Stimulated activated CD8-positive, alpha-beta memory T cell treated with anti-CD3 and anti-CD28 coated beads, Interleukin-4, amount 100 ng/mL, for 1 hour (primary cell): ENCODE measurements around the gene RBBP8NL.

Source experiments
- DNase-seq, 2 donors: peaks; one replicate each; pipeline ENCODE4 v3.0.0-alpha.2; 2020; ENCODE audit warnings: low read depth in 2 of 2, low spot score in 1 of 2

RBBP8NL gene

DNA sequence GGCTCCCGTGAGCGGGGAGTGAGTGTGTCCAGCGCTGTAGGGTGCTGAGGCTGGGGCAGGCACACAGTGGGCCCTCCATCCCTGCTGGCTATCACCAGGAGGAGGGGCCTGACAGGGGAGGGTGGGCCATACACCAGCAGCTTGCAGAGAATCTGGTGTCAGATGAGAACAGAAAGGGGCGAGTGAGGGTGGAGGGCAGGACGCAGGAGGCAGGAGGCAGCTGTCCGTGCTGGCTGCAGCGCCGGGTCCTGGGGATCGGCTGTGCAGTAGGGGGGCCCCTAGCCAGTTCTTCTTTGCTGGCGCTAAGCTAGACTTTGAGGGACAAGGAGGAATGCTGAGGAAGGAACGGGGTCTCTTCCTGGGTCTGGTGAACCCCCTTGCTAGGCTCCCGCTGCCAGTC is 18.7 kb downstream of the RBBP8NL start:
- no peak for DNase-seq

DNA sequence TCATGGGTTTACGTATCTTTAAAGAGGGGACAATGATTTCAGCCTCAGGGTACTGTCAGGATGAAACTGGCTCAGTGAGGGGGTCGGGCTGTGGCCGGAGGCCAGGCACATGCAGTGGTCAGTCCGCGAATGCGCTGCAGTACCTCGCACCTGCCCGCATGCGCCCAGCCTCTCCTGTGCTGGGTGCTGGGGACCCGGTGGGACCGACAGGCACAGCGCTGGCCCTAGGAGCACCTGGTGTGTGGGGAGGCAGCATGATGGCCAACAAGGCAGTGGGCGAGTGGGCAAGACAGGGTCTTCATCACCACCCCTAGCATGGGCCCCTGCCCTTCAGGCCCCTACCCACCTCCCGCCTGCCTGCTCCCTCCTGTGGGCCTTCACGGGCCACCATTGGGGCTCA is 19.3 kb downstream of the RBBP8NL start:
- no peak for DNase-seq

DNA sequence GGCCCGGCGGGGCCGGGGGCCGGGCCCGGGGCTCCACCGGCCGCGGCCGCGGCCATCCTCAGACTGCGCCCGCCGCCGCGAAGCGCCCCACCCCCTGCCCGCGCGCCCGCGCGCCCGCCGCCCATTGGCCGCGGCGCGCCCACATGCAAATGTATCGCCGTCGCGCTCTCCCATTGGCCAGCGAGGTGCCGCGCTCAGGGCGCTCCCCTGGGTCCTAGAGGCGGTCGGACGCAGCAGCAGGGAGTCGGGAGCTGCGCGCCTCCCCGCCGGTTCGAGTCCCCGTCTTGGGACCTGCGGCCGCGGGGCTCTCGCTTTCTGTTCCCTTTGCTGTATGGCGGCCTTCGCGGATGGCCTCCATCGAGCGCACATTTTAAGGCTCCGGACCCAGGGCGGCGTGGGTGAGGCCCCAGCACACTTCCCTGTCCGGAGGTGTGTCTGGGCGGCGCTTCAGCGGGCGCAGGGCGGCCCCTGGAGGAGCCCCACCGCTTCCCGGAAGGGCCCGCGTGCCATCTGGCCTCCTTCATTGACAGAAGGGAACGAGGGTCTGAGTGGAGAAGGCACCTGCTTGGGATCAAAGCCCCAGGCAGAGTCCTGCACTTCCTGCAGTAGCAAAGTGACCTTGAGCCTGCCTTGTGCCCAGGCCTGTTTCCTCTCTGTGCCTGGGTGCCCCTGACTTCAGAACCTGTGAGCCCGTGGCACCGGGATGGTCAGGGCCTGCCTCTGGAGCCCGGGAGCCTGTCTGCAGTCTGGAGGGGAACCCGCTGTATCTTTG is 19.9 kb downstream of the RBBP8NL start, which contains the start of gene CABLES2:
CABLES2 (minus strand) TSS at position 65 of the 772 bp plus-strand sequence; CDS start at position 56, 9 bp downstream.
- DNase-seq: peak; percentile 72 to 79

DNA sequence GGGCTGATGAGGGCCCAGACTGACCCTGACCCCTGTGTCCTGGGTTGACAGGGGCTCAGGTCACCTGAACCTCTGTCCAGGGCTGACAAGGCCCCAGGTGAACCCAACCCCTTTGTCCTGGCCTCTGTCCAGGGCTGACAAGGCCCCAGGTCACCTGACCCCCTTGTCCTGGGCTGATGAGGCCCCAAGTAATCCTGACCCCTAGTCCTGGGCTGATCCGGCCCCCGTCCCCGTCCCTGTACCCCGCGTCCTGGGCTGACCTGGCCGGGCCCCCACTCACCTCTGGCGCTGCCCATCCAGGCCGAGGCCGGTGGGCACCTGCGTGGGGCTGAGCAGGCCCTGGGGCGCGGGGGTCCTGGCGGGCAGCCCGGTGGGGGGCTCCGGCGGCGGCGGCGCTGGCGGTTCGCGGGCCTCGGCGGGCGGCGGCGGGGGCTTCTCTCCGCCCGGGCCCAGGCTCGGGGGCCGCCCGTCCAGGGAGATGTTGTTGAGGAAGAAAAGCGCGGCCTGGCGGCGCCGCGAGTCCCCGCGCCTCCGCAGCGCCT is 20.6 kb downstream of the RBBP8NL start:
- DNase-seq: no peak

DNA sequence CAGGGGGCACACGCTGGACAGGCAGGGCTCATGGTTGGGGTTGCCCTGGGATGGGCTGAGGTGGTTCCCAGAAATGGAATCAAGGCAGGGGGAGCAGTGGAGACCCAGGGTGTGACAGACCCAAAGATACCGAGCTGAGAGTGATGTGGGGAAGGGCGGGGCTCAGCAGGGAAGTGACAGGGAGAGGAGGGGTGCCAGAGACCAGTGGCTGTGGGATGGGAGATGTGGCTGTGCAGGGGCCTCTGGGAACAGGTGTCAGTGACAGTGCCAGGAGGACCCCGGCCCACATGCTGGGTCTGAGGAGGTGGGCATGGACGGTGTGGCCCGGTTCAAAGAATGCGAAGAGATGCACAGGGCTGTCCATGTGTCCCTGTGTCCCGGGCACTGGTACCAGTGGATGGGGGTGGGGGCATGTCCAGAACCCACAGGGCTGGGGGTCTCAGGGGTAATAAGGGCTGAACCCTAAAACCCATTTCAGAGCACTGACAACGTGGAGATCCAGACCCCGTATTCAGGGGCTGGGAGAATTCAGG is 21.3 kb downstream of the RBBP8NL start:
- DNase-seq: no peak

DNA sequence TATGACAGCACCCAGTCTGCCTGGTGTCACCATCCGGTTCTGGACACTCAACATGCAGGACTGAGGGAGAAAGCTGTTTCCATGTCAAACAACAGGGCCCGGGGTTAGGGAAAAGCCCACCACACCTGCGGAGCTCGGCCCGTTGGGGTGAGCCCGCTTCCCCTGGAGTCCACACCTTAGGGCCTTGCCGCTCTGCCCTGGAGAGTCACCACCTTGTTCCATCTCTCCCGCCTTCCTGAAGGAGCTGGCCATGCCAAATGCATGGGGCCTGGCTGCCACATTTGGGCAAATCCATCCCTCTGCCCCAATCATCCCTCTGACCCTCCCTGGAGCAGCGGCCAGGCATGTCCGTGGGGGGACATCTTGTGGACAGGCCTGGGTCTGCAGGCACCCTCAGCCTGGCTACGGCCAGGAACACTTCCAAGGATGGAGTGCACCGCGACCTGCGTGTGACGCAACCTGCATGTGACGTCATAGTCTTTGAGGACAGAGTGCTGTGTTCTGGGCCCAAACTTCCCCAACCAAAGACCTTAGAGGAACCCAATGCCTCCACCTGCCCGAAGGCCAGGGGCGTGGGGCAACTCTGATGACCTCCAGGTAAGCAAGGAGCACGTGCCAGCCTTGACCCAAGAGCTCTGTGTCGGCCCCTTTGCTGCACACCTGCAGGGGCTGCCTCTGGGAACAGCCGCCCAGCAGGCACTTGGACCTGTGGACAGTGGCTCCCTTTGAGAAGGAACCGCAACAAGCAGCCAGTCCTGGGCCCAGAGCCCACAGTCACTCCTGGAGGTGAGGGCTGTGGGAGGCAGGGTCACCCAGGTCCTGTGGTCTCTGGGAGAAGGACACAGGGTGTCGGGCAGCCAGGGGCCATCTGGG is 22.0 kb downstream of the RBBP8NL start:
- DNase-seq: no peak

DNA sequence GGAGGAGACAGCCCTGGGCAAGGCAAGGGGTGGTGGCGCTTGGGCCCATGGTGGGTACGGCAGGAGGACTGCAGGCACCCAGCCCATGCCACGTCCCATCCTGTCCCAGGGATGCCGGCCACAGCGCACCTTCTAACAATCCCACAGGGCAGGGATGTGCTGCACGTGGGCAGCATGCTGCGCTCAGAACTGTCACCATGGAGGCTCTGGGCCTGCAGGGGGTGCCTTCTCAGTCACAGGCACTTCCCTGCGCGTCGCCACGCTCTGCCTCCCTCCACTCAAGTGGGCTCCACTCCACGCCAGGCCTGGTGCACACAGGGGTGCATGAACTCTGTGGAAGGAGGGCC is 22.6 kb downstream of the RBBP8NL start:
- no peak for DNase-seq

DNA sequence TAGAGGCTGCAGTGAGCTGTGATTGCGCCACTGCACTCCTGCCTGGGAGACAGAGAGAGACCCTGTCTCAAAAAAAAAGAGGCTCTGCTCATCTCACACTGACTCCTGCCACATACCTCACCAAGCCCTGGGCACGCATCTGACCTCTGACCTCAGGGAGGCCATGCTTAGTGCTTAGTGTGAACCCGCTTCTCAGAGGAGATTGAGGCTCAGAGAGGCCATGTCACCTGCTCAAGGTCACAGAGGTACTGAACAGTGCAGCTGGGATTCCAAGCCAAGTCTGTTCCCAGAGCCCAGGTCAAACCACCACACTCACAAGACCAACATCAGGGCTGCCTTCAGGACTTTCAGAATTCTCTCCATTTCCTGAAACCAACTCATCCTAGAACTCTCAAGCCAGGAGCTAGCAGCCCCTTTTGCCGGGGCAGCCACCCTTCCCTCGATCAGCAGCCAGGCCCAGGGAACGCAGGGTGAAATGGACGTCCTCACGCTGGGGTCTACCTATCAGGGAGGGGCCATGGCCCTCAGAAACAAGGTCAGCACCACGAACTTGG is 23.1 kb downstream of the RBBP8NL start:
- DNase-seq: no peak

DNA sequence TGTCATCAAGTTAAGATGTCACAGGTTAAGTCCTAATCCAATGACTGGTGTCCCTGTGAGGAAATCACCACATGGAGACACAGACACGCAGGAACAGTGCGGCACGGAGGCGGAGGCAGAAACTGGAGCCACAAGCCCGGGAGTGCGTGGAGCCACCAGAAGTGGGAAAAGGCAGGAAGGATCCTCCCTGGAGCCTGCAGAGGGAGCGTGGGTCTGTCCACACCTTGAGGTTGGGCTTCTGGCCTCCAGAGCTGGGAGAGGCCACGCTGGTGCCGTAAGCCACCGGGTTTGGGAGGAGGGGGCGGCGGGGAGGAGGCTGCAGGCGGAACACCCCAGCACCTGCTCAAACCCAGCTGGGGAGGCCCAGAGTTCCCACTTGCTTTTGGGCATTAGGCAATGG is 24.0 kb downstream of the RBBP8NL start:
- no peak for DNase-seq

DNA sequence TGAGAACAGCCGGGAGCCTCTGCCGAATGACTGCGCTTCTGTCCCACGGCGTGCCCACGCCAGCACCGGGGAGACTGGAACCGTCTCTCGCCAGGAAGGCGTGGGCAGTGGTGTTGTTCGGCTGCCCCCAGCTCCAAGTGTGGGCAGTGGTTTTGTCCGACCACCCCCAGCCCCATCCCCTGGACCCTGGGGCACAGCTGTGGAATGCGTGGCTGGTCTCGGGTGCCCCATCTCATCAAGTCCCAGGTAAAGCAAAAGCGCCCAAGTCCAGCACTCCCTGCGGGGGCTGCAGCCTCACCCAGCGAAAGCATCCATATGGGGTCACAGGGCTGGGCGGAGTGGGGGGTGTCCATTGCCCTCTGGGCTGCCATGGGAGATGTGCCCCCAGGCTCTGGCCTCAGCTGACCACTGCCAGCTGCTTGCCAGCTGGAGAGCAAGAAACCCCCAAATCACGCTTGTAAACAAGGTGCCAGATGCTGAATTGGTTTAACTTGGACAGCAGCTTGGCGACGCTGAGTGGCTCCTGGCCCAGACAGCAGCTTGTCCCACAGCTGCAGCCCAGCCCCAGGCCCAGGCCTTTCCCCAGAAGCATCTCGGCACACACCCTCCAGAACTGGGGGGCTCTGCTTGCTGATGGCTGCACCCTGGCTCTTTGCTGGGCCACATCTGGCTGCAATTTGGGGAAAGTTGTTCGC is 24.7 kb downstream of the RBBP8NL start:
- DNase-seq: no peak

DNA sequence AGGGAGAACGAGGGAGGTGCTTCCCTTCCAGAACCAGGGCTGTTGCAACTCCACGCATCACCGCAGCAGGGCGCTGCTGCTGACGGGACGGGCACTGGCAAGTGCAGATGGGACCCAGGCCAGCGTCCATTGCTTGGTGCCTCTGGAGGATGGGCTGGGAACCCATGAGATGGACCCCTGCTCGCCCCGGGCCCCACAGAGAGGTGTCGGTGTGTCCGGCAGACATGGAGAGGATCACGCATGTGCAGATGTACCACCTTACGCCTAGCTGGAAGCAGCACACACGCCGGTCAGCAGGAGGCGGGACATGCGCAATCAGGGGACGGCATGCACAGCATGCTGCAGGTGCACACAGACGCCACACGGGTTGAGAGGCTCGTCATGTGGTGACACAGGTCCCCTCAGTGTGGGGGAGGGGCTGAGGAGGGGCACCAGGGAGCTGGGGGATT is 26.0 kb downstream of the RBBP8NL start:
- DNase-seq: no peak

DNA sequence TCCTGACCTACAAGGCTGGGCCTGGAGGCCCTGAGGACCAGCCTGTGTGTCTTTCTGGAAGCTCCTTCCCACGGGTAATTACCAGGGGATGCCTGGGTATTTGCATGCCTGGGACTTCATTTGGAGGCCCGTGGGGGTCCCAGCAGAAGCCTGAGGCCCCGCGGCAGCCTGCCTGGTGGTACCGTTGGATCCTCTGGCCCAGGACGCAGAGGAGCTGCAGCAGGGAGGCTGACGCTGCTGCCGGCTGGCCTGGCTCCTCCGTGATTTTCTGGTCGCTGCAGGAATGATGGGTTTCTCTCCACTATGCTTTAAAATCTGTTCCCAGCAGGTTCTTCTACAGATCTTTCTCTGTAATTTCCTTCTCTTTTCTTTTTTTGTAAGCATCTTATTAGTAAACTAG is 26.8 kb downstream of the RBBP8NL start:
- DNase-seq: no peak

DNA sequence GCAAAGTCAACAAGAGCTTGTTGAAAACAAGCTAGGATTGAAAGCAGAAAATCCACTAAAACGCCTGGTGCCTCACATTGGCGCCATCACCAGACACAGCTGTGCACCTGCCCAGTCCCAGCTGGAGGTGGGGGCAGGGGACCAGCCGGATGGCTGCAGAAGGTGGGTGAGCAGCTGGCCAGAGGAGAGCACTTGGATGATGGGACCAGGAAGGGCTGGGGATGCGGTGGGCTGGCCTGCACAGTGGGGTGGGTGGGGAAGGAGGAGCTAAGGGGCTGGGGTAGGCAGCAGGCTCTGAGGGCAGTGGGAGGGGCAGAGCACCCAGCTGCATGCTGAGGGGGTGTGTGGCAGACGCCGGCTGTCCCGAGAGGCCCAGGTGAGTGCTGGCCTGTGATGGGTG is 27.3 kb downstream of the RBBP8NL start:
- no peak for DNase-seq

DNA sequence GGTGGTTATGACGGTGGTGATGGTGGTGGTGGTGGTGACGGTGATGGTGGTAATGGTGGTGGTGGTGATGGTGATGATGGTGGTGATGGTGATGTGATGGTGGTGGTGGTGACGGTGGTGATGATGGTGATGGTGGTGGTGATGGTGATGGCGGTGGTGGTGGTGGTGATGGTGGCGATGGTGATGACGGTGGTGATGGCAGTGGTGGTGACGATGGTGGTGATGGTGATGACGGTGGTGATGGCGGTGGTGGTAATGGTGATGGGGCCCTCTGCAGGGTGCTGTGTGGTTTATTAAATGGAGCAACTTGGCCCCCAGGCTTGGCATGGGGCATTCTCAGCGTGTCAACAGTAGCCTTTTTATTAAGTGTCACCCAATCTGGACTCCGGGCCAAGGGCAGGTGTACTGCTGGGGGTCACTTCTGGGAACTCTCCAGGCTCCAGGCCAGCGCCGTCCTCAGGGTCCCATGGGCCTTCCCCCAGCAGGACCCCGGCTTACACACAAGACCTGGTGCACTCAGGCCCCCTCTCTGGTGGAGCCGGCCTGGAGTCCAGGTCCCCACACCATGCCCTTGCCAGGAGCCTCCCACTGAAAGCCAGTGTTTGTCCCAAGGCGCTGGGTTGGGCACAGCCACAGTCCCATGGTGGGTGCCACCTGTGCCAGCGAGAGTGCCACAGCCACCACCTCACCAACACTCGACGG is 29.1 kb downstream of the RBBP8NL start:
- no peak for DNase-seq

DNA sequence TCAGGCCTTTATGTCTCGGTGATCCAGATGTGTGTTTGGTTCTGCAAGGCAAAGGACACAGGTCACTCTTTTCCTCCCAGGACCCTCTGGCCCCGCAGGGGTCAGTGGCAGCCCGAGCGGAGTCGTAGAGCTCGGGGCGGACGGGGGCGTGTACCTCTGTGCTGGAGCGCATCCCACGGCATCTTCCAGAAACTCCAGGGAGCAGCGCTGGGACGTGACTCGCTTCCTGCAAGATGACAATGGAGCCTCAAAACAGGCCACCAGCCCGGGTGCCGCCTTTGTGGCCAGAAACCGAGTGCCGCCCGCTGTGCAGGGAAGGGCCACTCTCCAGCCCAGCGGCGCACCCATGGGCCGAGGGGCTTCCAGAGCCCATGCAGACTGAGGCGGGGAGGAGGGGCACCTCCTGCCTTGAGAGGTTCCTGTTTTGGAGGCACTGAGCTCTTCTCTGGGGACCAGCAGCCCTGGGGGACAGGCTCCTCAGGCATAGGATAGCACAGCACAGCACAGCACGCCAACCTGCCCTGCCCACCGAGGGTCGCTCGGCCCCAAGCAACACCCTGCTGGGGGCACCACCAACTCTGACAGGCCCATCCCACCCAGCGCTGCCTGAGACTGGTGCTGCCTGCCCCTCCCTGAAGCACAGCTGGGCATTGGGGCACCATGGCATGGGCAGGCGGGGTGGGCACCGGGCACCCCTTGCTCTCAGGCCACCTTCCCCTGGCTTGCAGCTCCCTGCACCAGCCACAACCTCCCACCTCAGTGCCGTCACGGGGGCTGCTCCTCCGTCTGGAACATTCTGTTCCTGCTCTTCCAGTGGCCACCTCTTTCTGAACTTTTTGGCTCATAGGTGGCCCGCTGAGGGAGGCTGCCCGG is 30.7 kb downstream of the RBBP8NL start:
- no peak for DNase-seq

DNA sequence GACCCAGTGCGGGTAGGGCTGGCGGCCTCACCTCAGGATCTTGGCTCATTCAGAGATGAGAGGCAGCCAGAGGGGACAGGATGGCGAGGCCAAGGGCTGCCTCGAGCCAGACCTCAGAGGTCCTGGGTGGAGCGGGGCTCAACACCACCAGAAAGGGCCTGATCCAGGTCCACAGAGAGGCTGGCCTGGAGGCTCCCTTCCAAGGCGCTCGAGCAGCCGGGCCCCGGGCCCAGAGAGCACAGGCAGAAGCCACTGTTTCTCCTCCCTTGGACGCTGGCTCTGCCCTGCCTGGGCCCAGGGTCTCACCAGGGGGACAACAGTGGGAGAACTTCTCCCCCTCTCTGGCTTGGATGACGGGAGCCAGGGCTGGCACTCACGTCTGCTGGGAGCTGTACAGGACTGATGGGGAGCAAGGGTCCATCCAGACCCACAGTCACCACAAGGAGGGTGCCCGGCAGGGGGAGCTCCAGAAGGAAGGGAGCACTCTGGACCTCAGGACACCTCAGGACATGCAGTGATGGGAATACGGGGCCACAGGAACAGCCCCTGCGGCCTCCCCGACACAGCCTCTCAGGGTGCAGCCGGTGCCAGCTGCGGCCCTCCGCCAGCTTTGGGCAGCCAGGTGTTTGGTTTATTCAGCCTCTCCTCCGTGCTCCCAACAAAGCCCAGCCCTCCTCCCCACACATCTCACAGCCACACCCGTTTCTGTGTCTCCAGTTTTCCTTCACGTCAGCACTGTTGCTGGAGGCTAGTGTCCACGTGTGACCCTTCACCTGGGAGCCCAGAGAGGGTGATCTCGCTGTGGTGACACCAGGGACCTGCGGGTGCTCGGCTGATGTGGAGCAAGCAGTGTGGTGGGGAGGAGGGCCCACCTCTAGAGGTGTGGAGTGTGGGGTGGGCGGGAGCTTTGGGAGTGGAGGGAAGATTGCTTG is 31.8 kb downstream of the RBBP8NL start:
- DNase-seq: no peak

DNA sequence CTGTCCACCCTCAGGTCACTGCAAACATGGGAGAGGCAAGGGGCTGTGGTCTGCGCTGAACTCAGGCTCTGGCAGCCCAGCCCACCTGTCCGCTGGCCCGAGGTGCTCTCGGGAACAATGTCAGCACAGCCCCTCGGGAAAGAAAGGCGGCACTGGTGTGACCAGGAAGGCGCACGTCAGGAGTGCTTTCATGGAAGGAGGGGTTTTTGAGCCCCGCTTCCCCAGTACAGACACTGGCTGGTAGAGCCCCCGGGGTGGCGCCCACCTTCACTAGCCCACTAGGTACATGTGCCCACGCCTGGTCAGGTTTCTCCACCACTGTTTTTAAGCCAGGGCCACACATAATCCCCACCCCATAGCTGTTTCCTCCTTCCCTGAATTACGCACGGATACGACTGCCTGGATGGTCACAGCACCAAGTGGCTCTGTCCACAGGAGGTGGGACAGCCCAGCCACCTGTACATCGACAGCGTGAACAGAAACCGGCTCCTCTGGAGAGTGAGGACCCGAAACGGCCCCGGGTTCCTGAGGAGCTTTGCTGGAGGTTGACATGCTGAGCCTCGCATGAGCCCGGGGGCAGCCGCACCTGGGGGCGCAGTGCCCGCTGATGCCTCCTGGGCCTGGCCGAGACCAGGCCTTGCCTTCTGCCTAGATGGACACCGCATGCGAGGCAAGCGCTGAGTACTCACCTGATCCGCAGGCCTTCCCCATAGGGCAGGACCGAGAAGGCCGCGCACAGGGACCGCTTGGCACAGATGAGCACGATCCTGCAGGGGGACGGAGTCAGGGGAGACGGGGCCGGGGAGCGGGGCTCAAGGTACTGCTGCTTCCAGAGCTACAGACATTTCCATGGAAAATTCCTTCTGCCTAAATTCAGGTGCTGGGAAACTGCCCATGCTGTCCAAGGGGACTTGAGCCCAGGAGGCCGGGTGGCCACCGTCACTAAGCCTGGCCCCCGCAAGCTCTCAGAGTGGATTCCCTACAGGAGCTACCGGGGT is 32.8 kb downstream of the RBBP8NL start:
- no peak for DNase-seq
